Measurements from ENCODE around the gene GPNMB. TPM values are rescaled to one million over a fixed set of nuclear protein-coding genes. Genes with fewer than 3 reads are reported as not detected.
"Not testable (repeated sequence)": the region's sequence is repeated elsewhere in the genome, so short reads cannot be mapped to it uniquely, and the experiment has no call there.

GPNMB gene
- total RNA-seq, 2 donors from 2014 or later: 12.8 to 43.3 TPM

DNA sequence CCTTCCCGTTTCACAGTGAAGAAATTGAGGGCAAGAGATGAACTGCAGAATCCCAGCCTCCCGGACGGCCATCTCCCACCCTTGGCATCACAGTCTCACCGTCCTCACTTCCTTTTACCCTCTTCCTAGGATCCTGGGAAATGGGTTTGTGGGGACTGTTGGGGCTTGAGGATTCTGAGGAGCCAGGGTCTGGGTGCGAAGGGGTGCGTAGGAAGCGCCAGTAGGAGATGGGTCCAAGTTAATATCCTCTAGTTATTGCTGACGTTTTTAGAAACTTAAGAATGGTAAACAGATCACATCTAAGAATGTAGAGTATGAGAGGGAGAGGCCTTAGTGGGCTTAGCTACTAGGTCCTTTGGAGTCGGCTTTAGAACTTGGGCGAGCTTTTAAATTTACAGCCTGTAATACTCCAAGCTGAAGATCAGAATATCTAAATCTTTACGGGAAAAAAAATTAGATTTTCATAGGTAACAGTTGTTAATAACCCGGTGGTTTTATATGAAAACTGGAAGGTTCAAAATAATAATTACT is 53.3 kb downstream of the GPNMB start:
- H3K27ac ChIP-seq: peak overlapping the region; percentile 78
- intact Hi-C loops (cut with DNase I): no loop called here
- no peaks in the 10 kb centered on the region for H3K36me3 ChIP-seq
- H3K9ac ChIP-seq (ENCODE audit: low read depth in 2 of 2, low read length in 2 of 2): peak overlapping the region; percentile 94 to 97
- no peaks in the 10 kb centered on the region for H3K9me3 ChIP-seq
- H3K4me1 ChIP-seq: peaks cover 7% of the 10 kb centered on the region
- H3K27me3 ChIP-seq: no peaks in the 10 kb centered on the region
- TF ChIP-seq CTCF (IDR thresholded peaks at IDR 0.05): no peak
- DNase-seq: no peak
- H3K4me3 ChIP-seq: peak overlapping the region; percentile 70

DNA sequence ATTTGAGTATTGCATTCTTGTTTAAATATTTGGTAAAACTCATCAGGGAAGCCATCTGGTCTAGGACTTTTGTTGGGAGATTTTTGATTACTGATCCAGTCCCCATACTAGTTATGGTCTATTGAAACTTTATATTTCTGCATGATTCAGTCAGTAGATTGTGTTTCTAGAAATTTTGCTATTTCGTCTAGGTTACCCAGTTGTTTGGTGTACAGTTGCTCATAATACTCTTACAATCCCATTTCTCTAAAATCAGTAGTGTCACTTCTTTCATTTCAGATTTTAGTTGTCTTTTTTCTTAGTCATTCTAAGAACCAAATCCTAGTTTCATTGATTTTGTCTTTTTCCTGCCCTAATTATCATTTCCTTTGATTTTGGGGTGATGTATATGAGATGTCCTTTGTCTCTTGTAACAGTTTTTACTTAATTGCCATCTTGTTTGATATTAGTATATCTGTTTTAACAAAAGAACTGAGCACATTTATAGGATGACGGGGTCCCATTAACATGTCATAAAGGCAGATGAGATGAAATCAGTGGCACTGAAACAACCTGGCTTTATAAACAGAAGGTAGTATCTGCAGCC is 60.5 kb downstream of the GPNMB start:
- DNase-seq: no peak
- no peak for TF ChIP-seq CTCF (IDR thresholded peaks at IDR 0.05)

GRCh38 chr7:23308754-23309153 is 62.2 kb downstream of the GPNMB start:
- no peaks in the 10 kb centered on the region for H3K9me3 ChIP-seq
- no peak overlapping the region for H3K4me3 ChIP-seq
- intact Hi-C loops (cut with DNase I): no loop called here
- H3K9ac ChIP-seq (ENCODE audit: low read depth in 2 of 2, low read length in 2 of 2): no peak overlapping the region
- no peaks in the 10 kb centered on the region for H3K4me1 ChIP-seq
- H3K36me3 ChIP-seq: peaks cover 10% of the 10 kb centered on the region
- H3K27me3 ChIP-seq: no peaks in the 10 kb centered on the region
- DNase-seq: no peak
- TF ChIP-seq CTCF (IDR thresholded peaks at IDR 0.05): no peak
- no peak overlapping the region for H3K27ac ChIP-seq

More for the DNA sequence above, 60.5 kb downstream of the GPNMB start:
- H3K4me3 ChIP-seq: no peak overlapping the region
- peaks cover 10% of the 10 kb centered on the region for H3K36me3 ChIP-seq
- H3K27me3 ChIP-seq: no peaks in the 10 kb centered on the region
- no peak overlapping the region for H3K27ac ChIP-seq
- no peak overlapping the region for H3K9ac ChIP-seq (ENCODE audit: low read depth in 2 of 2, low read length in 2 of 2)
- intact Hi-C loops (cut with DNase I): no loop called here
- H3K9me3 ChIP-seq: no peaks in the 10 kb centered on the region
- no peaks in the 10 kb centered on the region for H3K4me1 ChIP-seq

GRCh38 chr7:23312141-23312540 is 65.6 kb downstream of the GPNMB start:
- H3K36me3 ChIP-seq: peaks cover 10% of the 10 kb centered on the region

DNA sequence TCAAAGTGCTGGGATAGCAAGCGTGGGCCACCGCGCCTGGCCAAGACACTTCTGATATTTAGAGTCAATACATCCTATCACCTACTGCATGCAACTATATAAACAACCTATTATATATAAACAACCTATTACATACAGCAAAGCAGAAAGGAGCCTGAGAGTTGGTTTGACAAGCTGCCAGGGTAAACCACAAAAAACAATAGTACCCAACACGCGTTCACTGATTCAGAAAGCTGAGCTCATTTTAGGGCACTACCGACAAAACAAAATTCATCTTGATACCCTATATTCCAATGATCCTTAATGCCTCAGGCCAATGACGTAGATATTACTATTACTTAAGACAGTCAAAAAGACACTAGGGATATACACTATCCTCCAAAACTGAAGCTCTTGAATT is 68.8 kb downstream of the GPNMB start:
- Histone ChIP-seq H3K4me3 (no peak overlapping the region), H3K4me1 (no peaks in the 10 kb centered on the region), H3K9me3 (no peaks in the 10 kb centered on the region), H3K27ac (no peak overlapping the region), H3K36me3 (no peaks in the 10 kb centered on the region), H3K9ac (ENCODE audit: low read depth in 2 of 2, low read length in 2 of 2) (no peak overlapping the region), H3K27me3 (no peaks in the 10 kb centered on the region)
- no peak for DNase-seq
- intact Hi-C loops (cut with DNase I): no loop called here
- TF ChIP-seq CTCF (IDR thresholded peaks at IDR 0.05): no peak

More at GRCh38 chr7:23312141-23312540, 65.6 kb downstream of the GPNMB start:
- H3K27ac ChIP-seq; H3K9me3 ChIP-seq; H3K4me1 ChIP-seq; intact Hi-C loops (cut with DNase I); DNase-seq; H3K9ac ChIP-seq (ENCODE audit: low read depth in 2 of 2, low read length in 2 of 2); H3K27me3 ChIP-seq; H3K4me3 ChIP-seq: not testable (repeated sequence)

Other genes with a start within 250 kb of the GPNMB start
- gene HYCC1, start 232.6 kb upstream of the GPNMB start, total RNA-seq: 10 to 100 TPM in 1 of 2 donors, 1 to 10 TPM in 1; 5.5 to 10.8 TPM
- 10 to 100 TPM; 16.5 to 17.0 TPM for gene KLHL7, start 141.0 kb upstream of the GPNMB start, total RNA-seq
- gene NUP42, start 64.7 kb upstream of the GPNMB start, total RNA-seq: 10 to 100 TPM; 23.4 to 30.5 TPM
- 10 to 100 TPM; 37.5 to 54.3 TPM for gene MALSU1, start 52.6 kb downstream of the GPNMB start, total RNA-seq
- gene IGF2BP3, start 223.7 kb downstream of the GPNMB start, total RNA-seq: 1 to 10 TPM in 1 of 2 donors, under 1 TPM in 1; 0.24 to 1.2 TPM